Measurements from ENCODE around the gene CFAP119.

Gene CFAP119

GRCh38 chr16:30787613-30788378 lies 25.9 kb upstream of the CFAP119 start:
- H3K36me3 ChIP-seq (ENCODE audit: control insufficient read depth, insufficient read depth, low read length) = peaks cover 11% of the 10 kb centered on the region
- H3K4me1 ChIP-seq (ENCODE audit: control insufficient read depth, insufficient read depth, low read length) = peaks cover 6% of the 10 kb centered on the region; the same call in 1 of the 2 replicates
- peak overlapping the region; percentile 92 for H3K4me3 ChIP-seq (ENCODE audit: low read depth, low read length)
- peak overlapping the region; percentile 98 for H3K9ac ChIP-seq (ENCODE audit: low read length)
- no peaks in the 10 kb centered on the region; the same call in 1 of the 2 replicates for H3K27me3 ChIP-seq (ENCODE audit: control insufficient read depth, insufficient read depth, low read length)
- no peaks in the 10 kb centered on the region for H3K9me3 ChIP-seq (ENCODE audit: control insufficient read depth, insufficient read depth, low read depth, low read length)
- H3K27ac ChIP-seq (ENCODE audit: low read depth, low read length) = no peak overlapping the region; the same call in 1 of the 2 replicates

GRCh38 chr16:30786936-30787612 lies 25.2 kb upstream of the CFAP119 start, which contains the start of gene ZNF629:
ZNF629 (minus strand) TSS chr16:30787205; CDS start chr16:30784482, 2,723 bp downstream.
- no peaks in the 10 kb centered on the region; the same call in 1 of the 2 replicates for H3K27me3 ChIP-seq (ENCODE audit: control insufficient read depth, insufficient read depth, low read length)
- no peaks in the 10 kb centered on the region for H3K9me3 ChIP-seq (ENCODE audit: control insufficient read depth, insufficient read depth, low read depth, low read length)
- H3K4me3 ChIP-seq (ENCODE audit: low read depth, low read length) = peak within 1 kb of the TSS; percentile 92
- H3K9ac ChIP-seq (ENCODE audit: low read length) = peak within 1 kb of the TSS; percentile 98
- peaks cover 6% of the 10 kb centered on the region; the same call in 1 of the 2 replicates for H3K4me1 ChIP-seq (ENCODE audit: control insufficient read depth, insufficient read depth, low read length)
- peaks cover 17% of the 10 kb centered on the region for H3K36me3 ChIP-seq (ENCODE audit: control insufficient read depth, insufficient read depth, low read length)
- H3K27ac ChIP-seq (ENCODE audit: low read depth, low read length) = peak within 1 kb of the TSS; percentile 93

GRCh38 chr16:30786115-30786935 lies 24.5 kb upstream of the CFAP119 start:
- peak overlapping the region; percentile 92 for H3K4me3 ChIP-seq (ENCODE audit: low read depth, low read length)
- no peaks in the 10 kb centered on the region for H3K9me3 ChIP-seq (ENCODE audit: control insufficient read depth, insufficient read depth, low read depth, low read length)
- peak overlapping the region; percentile 98 for H3K9ac ChIP-seq (ENCODE audit: low read length)
- peaks cover 23% of the 10 kb centered on the region for H3K36me3 ChIP-seq (ENCODE audit: control insufficient read depth, insufficient read depth, low read length)
- H3K4me1 ChIP-seq (ENCODE audit: control insufficient read depth, insufficient read depth, low read length) = peaks cover 6% of the 10 kb centered on the region; the same call in 1 of the 2 replicates
- H3K27me3 ChIP-seq (ENCODE audit: control insufficient read depth, insufficient read depth, low read length) = no peaks in the 10 kb centered on the region
- peak overlapping the region; percentile 93 for H3K27ac ChIP-seq (ENCODE audit: low read depth, low read length)

GRCh38 chr16:30785126-30786106 lies 23.6 kb upstream of the CFAP119 start:
- Histone ChIP-seq H3K9me3 (ENCODE audit: control insufficient read depth, insufficient read depth, low read depth, low read length) (no peaks in the 10 kb centered on the region), H3K27me3 (ENCODE audit: control insufficient read depth, insufficient read depth, low read length) (no peaks in the 10 kb centered on the region), H3K9ac (ENCODE audit: low read length) (peak overlapping the region; percentile 67), H3K36me3 (ENCODE audit: control insufficient read depth, insufficient read depth, low read length) (peaks cover 23% of the 10 kb centered on the region), H3K27ac (ENCODE audit: low read depth, low read length) (no peak overlapping the region), H3K4me3 (ENCODE audit: low read depth, low read length) (peak overlapping the region; percentile 70), H3K4me1 (ENCODE audit: control insufficient read depth, insufficient read depth, low read length) (peaks cover 6% of the 10 kb centered on the region; the same call in 1 of the 2 replicates)

GRCh38 chr16:30784215-30784614 lies 22.4 kb upstream of the CFAP119 start:
- H3K27me3 ChIP-seq (ENCODE audit: control insufficient read depth, insufficient read depth, low read length) = no peaks in the 10 kb centered on the region
- no peak overlapping the region for H3K4me3 ChIP-seq (ENCODE audit: low read depth, low read length)
- no peaks in the 10 kb centered on the region for H3K9me3 ChIP-seq (ENCODE audit: control insufficient read depth, insufficient read depth, low read depth, low read length)
- H3K36me3 ChIP-seq (ENCODE audit: control insufficient read depth, insufficient read depth, low read length) = peaks cover 23% of the 10 kb centered on the region
- no peak overlapping the region for H3K9ac ChIP-seq (ENCODE audit: low read length)
- H3K27ac ChIP-seq (ENCODE audit: low read depth, low read length) = no peak overlapping the region
- peaks cover 6% of the 10 kb centered on the region; the same call in 1 of the 2 replicates for H3K4me1 ChIP-seq (ENCODE audit: control insufficient read depth, insufficient read depth, low read length)

GRCh38 chr16:30783280-30784109 lies 21.6 kb upstream of the CFAP119 start:
- Histone ChIP-seq H3K36me3 (ENCODE audit: control insufficient read depth, insufficient read depth, low read length) (peaks cover 23% of the 10 kb centered on the region), H3K27me3 (ENCODE audit: control insufficient read depth, insufficient read depth, low read length) (no peaks in the 10 kb centered on the region), H3K27ac (ENCODE audit: low read depth, low read length) (no peak overlapping the region), H3K4me3 (ENCODE audit: low read depth, low read length) (no peak overlapping the region), H3K9me3 (ENCODE audit: control insufficient read depth, insufficient read depth, low read depth, low read length) (no peaks in the 10 kb centered on the region), H3K4me1 (ENCODE audit: control insufficient read depth, insufficient read depth, low read length) (peaks cover 12% of the 10 kb centered on the region), H3K9ac (ENCODE audit: low read length) (no peak overlapping the region)

- Histone ChIP-seq H3K4me1 (ENCODE audit: control insufficient read depth, insufficient read depth, low read length) (peaks cover 11% of the 10 kb centered on the region), H3K27ac (ENCODE audit: low read depth, low read length) (no peak overlapping the region), H3K27me3 (ENCODE audit: control insufficient read depth, insufficient read depth, low read length) (no peaks in the 10 kb centered on the region), H3K36me3 (ENCODE audit: control insufficient read depth, insufficient read depth, low read length) (peaks cover 23% of the 10 kb centered on the region), H3K9me3 (ENCODE audit: control insufficient read depth, insufficient read depth, low read depth, low read length) (no peaks in the 10 kb centered on the region), H3K4me3 (ENCODE audit: low read depth, low read length) (no peak overlapping the region), H3K9ac (ENCODE audit: low read length) (no peak overlapping the region)
Measured at GRCh38 chr16:30782486-30783279, 20.8 kb upstream of the CFAP119 start.

- H3K27ac ChIP-seq (ENCODE audit: low read depth, low read length) = no peak overlapping the region
- H3K4me3 ChIP-seq (ENCODE audit: low read depth, low read length) = no peak overlapping the region
- no peaks in the 10 kb centered on the region for H3K9me3 ChIP-seq (ENCODE audit: control insufficient read depth, insufficient read depth, low read depth, low read length)
- H3K27me3 ChIP-seq (ENCODE audit: control insufficient read depth, insufficient read depth, low read length) = no peaks in the 10 kb centered on the region
- no peak overlapping the region for H3K9ac ChIP-seq (ENCODE audit: low read length)
- H3K36me3 ChIP-seq (ENCODE audit: control insufficient read depth, insufficient read depth, low read length) = peaks cover 23% of the 10 kb centered on the region
- peaks cover 14% of the 10 kb centered on the region for H3K4me1 ChIP-seq (ENCODE audit: control insufficient read depth, insufficient read depth, low read length)
Measured at GRCh38 chr16:30780549-30780948, 18.7 kb upstream of the CFAP119 start.

GRCh38 chr16:30780021-30780420 lies 18.2 kb upstream of the CFAP119 start:
- Histone ChIP-seq H3K27ac (ENCODE audit: low read depth, low read length) (no peak overlapping the region), H3K9ac (ENCODE audit: low read length) (no peak overlapping the region), H3K36me3 (ENCODE audit: control insufficient read depth, insufficient read depth, low read length) (peaks cover 23% of the 10 kb centered on the region)

More at GRCh38 chr16:30780021-30780420, 18.2 kb upstream of the CFAP119 start:
- Histone ChIP-seq H3K27me3 (ENCODE audit: control insufficient read depth, insufficient read depth, low read length) (no peaks in the 10 kb centered on the region), H3K4me1 (ENCODE audit: control insufficient read depth, insufficient read depth, low read length) (peaks cover 14% of the 10 kb centered on the region), H3K9me3 (ENCODE audit: control insufficient read depth, insufficient read depth, low read depth, low read length) (no peaks in the 10 kb centered on the region), H3K4me3 (ENCODE audit: low read depth, low read length) (no peak overlapping the region)

All from HUES6 (cell line).